Liver (tissue), 9 donors: ENCODE results near the gene GIMAP5. TPM values are rescaled to one million over a fixed set of nuclear protein-coding genes. Genes with fewer than 3 reads are reported as not detected.

Experiments used
- DNase-seq: peaks from one replicate; pipeline ENCODE4 v3.0.0-alpha.2; 2017; ENCODE audit warnings: low spot score
- H3K27ac ChIP-seq, 2 donors: one replicate each; pipeline ENCODE4 v1.7.0; 2013; ENCODE audit warnings: inconsistent platforms in 2 of 2, low read length in 2 of 2, control low read depth in 1 of 2, low read depth in 1 of 2, mild to moderate bottlenecking in 1 of 2
- H3K27me3 ChIP-seq, 4 donors: one replicate each; pipeline versions ENCODE4 v1.6.1 to v1.7.0; 2013; ENCODE audit warnings: low read length in 3 of 4, inconsistent platforms in 1 of 4, mild to moderate bottlenecking in 1 of 4, moderate library complexity in 1 of 4; ENCODE audit not compliant: control insufficient read depth in 4 of 4, insufficient read depth in 4 of 4
- H3K36me3 ChIP-seq, 4 donors: one replicate each; pipeline versions ENCODE4 v1.6.1 to v1.7.0; 2013; ENCODE audit warnings: low read length in 3 of 4, mild to moderate bottlenecking in 3 of 4, low read depth in 1 of 4, moderate library complexity in 1 of 4; ENCODE audit not compliant: control insufficient read depth in 4 of 4, insufficient read depth in 3 of 4
- H3K4me1 ChIP-seq, 4 donors: one replicate each; pipeline versions ENCODE4 v1.6.1 to v1.7.0; 2013; ENCODE audit warnings: low read length in 3 of 4, mild to moderate bottlenecking in 3 of 4, moderate library complexity in 1 of 4; ENCODE audit not compliant: control insufficient read depth in 4 of 4, insufficient read depth in 4 of 4
- H3K4me3 ChIP-seq, 3 donors: one replicate each; pipeline versions ENCODE4 v1.6.1 to v1.7.0; 2013; ENCODE audit warnings: low read length in 3 of 3, control low read depth in 1 of 3, low read depth in 1 of 3, mild to moderate bottlenecking in 1 of 3
- H3K9ac ChIP-seq, 2 donors: one replicate each; pipeline ENCODE4 v1.7.0; 2013; ENCODE audit warnings: low read length in 2 of 2, mild to moderate bottlenecking in 2 of 2, moderate library complexity in 2 of 2, control low read depth in 1 of 2, low read depth in 1 of 2
- H3K9me3 ChIP-seq, 4 donors: one replicate each; pipeline versions ENCODE4 v1.6.1 to v1.7.0; 2013; ENCODE audit warnings: low read length in 3 of 4; ENCODE audit not compliant: control insufficient read depth in 4 of 4
- ATF3 ChIP-seq: IDR thresholded peaks from 2 replicates; pipeline ENCODE4 v1.6.1; 2016; ENCODE audit warnings: antibody characterized with exemption
- EGR1 ChIP-seq, 2 donors: IDR thresholded peaks; 2 replicates each; pipeline ENCODE4 v1.6.1; 2016 to 2018; ENCODE audit warnings: antibody characterized with exemption in 2 of 2, low read depth in 2 of 2
- FOXA1 ChIP-seq: IDR thresholded peaks from 2 replicates; pipeline ENCODE4 v1.6.1; 2016; ENCODE audit warnings: antibody characterized with exemption
- FOXA2 ChIP-seq: IDR thresholded peaks from 2 replicates; pipeline ENCODE4 v1.6.1; 2016; ENCODE audit warnings: antibody characterized with exemption
- HNF4A ChIP-seq, 2 donors: conservative IDR thresholded peaks; 2 replicates each; pipeline ENCODE4 v1.6.1; 2016; ENCODE audit warnings: antibody characterized with exemption in 2 of 2, mild to moderate bottlenecking in 2 of 2
- HNF4G ChIP-seq: IDR thresholded peaks from 2 replicates; pipeline ENCODE4 v1.6.1; 2016; ENCODE audit warnings: antibody characterized with exemption
- JUND ChIP-seq, 2 donors: IDR thresholded peaks; 2 replicates each; pipeline ENCODE4 v1.6.1; 2016; ENCODE audit warnings: antibody characterized with exemption in 2 of 2
- NR2F2 ChIP-seq: IDR thresholded peaks from 2 replicates; pipeline ENCODE4 v1.6.1; 2016; ENCODE audit warnings: antibody characterized with exemption
- RAD21 ChIP-seq, 2 donors: IDR thresholded peaks; 2 replicates each; pipeline ENCODE4 v1.6.1; 2016; ENCODE audit warnings: antibody characterized with exemption in 2 of 2, mild to moderate bottlenecking in 2 of 2
- RXRA ChIP-seq, 2 donors: IDR thresholded peaks; 2 replicates each; pipeline ENCODE4 v1.6.1; 2017 to 2018; ENCODE audit warnings: antibody characterized with exemption in 2 of 2, mild to moderate bottlenecking in 1 of 2
- SP1 ChIP-seq: IDR thresholded peaks from 2 replicates; pipeline ENCODE4 v1.6.1; 2018; ENCODE audit warnings: antibody characterized with exemption, mild to moderate bottlenecking
- TAF1 ChIP-seq: conservative IDR thresholded peaks from 2 replicates; pipeline ENCODE4 v1.6.1; 2016; ENCODE audit warnings: antibody characterized with exemption, mild to moderate bottlenecking
- YY1 ChIP-seq: IDR thresholded peaks from 2 replicates; pipeline ENCODE4 v1.6.1; 2016; ENCODE audit warnings: antibody characterized with exemption, mild to moderate bottlenecking
- WGBS: extraction: QIAGEN DNeasy Blood & Tissue Kit; methylation state at CpG from one replicate; pipeline ENCODE4 v1.1.7; 2013; 5-methylcytosine and 5-hydroxymethylcytosine counted together
- polyA plus RNA-seq, 2 donors: library from polyadenylated mRNA; stranded (reverse) in 1 of 2; unstranded in 1 of 2; fragments of 200-250 nt in 1 of 2; fragments of >200 nt in 1 of 2; fragmentation: Nextera tagmentation in 1 of 2; extraction: Ambion mirVana in 1 of 2; gene quantifications; one replicate each; pipeline versions ENCODE4 v1.2.1 to v1.2.3, GENCODE V29; 2013 to 2015
- total RNA-seq, 2 donors: library from RNA; depleted of rRNA; stranded (reverse); fragments of >200 nt; gene quantifications; one replicate each; pipeline ENCODE4 v1.2.3, GENCODE V29; 2014
- TF ChIP-seq, protein P1 (sequence below): fragments of 150-350 bp; IDR thresholded peaks from 2 replicates; pipeline ENCODE4 v1.5.1; 2017; ENCODE audit warnings: improper control_type of control experiment, low read depth, low read length; ENCODE audit not compliant: missing input control
- TF ChIP-seq, protein P2 (sequence below): IDR thresholded peaks from 2 replicates; pipeline ENCODE4 v1.6.1; 2016; ENCODE audit warnings: antibody characterized with exemption
- TF ChIP-seq, protein P3 (sequence below): IDR thresholded peaks from 2 replicates; pipeline ENCODE4 v1.6.1; 2016; ENCODE audit warnings: antibody characterized with exemption, mild to moderate bottlenecking
- donor health status: healthy.
- donor health status: healthy.
- donor health status: healthy.
- donor health status: healthy.
- donor health status: healthy.

The GIMAP5 gene
- total and polyA plus RNA-seq, 4 donors = 9.7 to 20.6 (median 12.1) TPM

- Histone ChIP-seq H3K9ac (no peak overlapping the region), H3K4me1 (peaks cover 0 to 5% (median 0%) of the 10 kb centered on the region in 4 donors), H3K4me3 (no peak overlapping the region), H3K27me3 (no peaks in the 10 kb centered on the region), H3K9me3 (no peaks in the 10 kb centered on the region), H3K27ac (no peak overlapping the region), H3K36me3 (no peaks in the 10 kb centered on the region)
- DNase-seq = no peak
- TF ChIP-seq, protein P1, sequence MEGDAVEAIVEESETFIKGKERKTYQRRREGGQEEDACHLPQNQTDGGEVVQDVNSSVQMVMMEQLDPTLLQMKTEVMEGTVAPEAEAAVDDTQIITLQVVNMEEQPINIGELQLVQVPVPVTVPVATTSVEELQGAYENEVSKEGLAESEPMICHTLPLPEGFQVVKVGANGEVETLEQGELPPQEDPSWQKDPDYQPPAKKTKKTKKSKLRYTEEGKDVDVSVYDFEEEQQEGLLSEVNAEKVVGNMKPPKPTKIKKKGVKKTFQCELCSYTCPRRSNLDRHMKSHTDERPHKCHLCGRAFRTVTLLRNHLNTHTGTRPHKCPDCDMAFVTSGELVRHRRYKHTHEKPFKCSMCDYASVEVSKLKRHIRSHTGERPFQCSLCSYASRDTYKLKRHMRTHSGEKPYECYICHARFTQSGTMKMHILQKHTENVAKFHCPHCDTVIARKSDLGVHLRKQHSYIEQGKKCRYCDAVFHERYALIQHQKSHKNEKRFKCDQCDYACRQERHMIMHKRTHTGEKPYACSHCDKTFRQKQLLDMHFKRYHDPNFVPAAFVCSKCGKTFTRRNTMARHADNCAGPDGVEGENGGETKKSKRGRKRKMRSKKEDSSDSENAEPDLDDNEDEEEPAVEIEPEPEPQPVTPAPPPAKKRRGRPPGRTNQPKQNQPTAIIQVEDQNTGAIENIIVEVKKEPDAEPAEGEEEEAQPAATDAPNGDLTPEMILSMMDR = peak; percentile 52
- TF ChIP-seq RAD21 (IDR thresholded peaks at IDR 0.05) (peak; percentile 80 to 83), TAF1 (no peak)
- WGBS = 54% methylated on average over 1 of the region's 1 CpG
Measured at GRCh38 chr7:150756858-150757257, 19.6 kb downstream of the GIMAP5 start.

DNA sequence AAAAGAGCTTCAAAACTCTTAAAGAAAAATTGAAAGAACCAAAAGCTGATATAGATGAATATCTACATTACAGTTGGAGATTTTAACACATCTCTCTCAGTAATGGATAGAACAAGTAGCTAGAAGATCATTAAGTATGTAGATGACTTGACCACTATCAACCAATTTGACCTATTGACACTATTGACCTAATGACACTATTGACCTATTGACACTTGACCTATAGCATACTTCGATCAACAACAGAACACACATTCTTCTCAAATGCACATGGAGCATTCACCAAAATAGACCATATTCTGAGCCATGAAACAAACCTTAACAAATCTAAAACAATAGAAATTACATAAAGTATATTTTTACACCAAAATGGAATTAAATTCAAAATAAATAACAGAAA, 22.3 kb downstream of the GIMAP5 start:
- H3K9ac ChIP-seq = no peak overlapping the region
- no peaks in the 10 kb centered on the region for H3K36me3 ChIP-seq
- no peak overlapping the region for H3K27ac ChIP-seq
- 68% methylated on average over 1 of the region's 1 CpG for WGBS
- no peaks in the 10 kb centered on the region for H3K27me3 ChIP-seq
- H3K4me1 ChIP-seq = peaks cover 2 to 13% (median 6%) of the 10 kb centered on the region in 4 donors
- peak; percentile 3 to 69 for TF ChIP-seq RXRA (IDR thresholded peaks at IDR 0.05)
- TF ChIP-seq NR2F2 = peak; percentile 99
- TF ChIP-seq EGR1 (IDR thresholded peaks at IDR 0.05; ENCODE audit: low read depth in 2 of 2) = no peak
- TF ChIP-seq TAF1 = no peak
- TF ChIP-seq HNF4A (conservative IDR thresholded peaks at IDR 0.05) = peak in 1 of 2 donors; percentile 33
- TF ChIP-seq ATF3 = no peak
- H3K4me3 ChIP-seq = no peak overlapping the region
- no peak for DNase-seq
- no peaks in the 10 kb centered on the region for H3K9me3 ChIP-seq

DNA sequence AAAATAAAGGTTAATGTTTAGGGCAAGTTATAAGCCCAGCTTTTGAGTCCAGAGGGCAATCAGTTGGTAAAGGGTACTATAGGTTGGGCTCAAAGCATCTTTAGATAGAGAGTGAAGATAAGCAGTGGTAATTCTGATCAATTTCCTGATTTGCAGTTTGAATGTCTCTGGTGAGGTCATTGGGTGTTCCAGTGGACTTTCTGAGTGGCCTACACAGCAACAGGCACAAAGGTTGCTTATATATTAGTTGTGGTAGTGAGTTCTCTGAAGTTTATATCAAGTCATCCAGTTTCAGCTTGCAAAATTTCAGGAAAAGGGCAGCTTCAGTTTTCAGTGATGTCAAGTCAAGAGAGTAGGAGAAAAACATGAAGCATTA, 29.1 kb downstream of the GIMAP5 start:
- Histone ChIP-seq H3K4me1 (peaks cover 6 to 36% (median 26%) of the 10 kb centered on the region in 4 donors), H3K27me3 (no peaks in the 10 kb centered on the region), H3K27ac (peak overlapping the region; percentile 82 to 95), H3K9ac (peak overlapping the region in 1 of 2 donors; percentile 72), H3K4me3 (no peak overlapping the region), H3K9me3 (no peaks in the 10 kb centered on the region), H3K36me3 (no peaks in the 10 kb centered on the region)
- DNase-seq = no peak
- TF ChIP-seq, protein P2, sequence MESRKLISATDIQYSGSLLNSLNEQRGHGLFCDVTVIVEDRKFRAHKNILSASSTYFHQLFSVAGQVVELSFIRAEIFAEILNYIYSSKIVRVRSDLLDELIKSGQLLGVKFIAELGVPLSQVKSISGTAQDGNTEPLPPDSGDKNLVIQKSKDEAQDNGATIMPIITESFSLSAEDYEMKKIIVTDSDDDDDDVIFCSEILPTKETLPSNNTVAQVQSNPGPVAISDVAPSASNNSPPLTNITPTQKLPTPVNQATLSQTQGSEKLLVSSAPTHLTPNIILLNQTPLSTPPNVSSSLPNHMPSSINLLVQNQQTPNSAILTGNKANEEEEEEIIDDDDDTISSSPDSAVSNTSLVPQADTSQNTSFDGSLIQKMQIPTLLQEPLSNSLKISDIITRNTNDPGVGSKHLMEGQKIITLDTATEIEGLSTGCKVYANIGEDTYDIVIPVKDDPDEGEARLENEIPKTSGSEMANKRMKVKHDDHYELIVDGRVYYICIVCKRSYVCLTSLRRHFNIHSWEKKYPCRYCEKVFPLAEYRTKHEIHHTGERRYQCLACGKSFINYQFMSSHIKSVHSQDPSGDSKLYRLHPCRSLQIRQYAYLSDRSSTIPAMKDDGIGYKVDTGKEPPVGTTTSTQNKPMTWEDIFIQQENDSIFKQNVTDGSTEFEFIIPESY = no peak
- peak; percentile 21 to 78 for TF ChIP-seq JUND (IDR thresholded peaks at IDR 0.05)
- no peak for TF ChIP-seq FOXA1
- no peak for TF ChIP-seq FOXA2
- TF ChIP-seq HNF4G = no peak
- TF ChIP-seq HNF4A (conservative IDR thresholded peaks at IDR 0.05) = peak; percentile 75 to 83
- peak; percentile 53 for TF ChIP-seq SP1
- TF ChIP-seq RXRA (IDR thresholded peaks at IDR 0.05) = peak; percentile 58 to 62
- peak; percentile 47 for TF ChIP-seq YY1
- TF ChIP-seq RAD21 (IDR thresholded peaks at IDR 0.05) = no peak
- TF ChIP-seq, protein P3, sequence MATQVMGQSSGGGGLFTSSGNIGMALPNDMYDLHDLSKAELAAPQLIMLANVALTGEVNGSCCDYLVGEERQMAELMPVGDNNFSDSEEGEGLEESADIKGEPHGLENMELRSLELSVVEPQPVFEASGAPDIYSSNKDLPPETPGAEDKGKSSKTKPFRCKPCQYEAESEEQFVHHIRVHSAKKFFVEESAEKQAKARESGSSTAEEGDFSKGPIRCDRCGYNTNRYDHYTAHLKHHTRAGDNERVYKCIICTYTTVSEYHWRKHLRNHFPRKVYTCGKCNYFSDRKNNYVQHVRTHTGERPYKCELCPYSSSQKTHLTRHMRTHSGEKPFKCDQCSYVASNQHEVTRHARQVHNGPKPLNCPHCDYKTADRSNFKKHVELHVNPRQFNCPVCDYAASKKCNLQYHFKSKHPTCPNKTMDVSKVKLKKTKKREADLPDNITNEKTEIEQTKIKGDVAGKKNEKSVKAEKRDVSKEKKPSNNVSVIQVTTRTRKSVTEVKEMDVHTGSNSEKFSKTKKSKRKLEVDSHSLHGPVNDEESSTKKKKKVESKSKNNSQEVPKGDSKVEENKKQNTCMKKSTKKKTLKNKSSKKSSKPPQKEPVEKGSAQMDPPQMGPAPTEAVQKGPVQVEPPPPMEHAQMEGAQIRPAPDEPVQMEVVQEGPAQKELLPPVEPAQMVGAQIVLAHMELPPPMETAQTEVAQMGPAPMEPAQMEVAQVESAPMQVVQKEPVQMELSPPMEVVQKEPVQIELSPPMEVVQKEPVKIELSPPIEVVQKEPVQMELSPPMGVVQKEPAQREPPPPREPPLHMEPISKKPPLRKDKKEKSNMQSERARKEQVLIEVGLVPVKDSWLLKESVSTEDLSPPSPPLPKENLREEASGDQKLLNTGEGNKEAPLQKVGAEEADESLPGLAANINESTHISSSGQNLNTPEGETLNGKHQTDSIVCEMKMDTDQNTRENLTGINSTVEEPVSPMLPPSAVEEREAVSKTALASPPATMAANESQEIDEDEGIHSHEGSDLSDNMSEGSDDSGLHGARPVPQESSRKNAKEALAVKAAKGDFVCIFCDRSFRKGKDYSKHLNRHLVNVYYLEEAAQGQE = no peak
- TF ChIP-seq EGR1 (IDR thresholded peaks at IDR 0.05; ENCODE audit: low read depth in 2 of 2) = no peak
